Esophagus muscularis mucosa (tissue), 4 donors: ENCODE data around the gene CCDC112.

ENCODE experiments used
- CTCF ChIP-seq, 3 experiments: fragments of 200-600 bp in 2 of 3; fragments of 450-650 bp in 1 of 3; sonication (generic) in 2 of 3; IDR thresholded peaks; one replicate each; pipeline ENCODE4 v1.5.1; 2017 to 2019; ENCODE audit warnings: antibody characterized with exemption in 3 of 3, mild to moderate bottlenecking in 2 of 3, moderate library complexity in 1 of 3
- EP300 ChIP-seq: sonication (generic); formaldehyde crosslinking; IDR thresholded peaks from one replicate; pipeline ENCODE4 v1.6.1; 2017; ENCODE audit warnings: antibody characterized with exemption
- POLR2A ChIP-seq: fragments of 450-650 bp; IDR thresholded peaks from one replicate; pipeline ENCODE4 v1.6.1; 2017; ENCODE audit warnings: antibody characterized with exemption, moderate library complexity, mild to moderate bottlenecking, low read depth
- POLR2AphosphoS5 ChIP-seq, 2 donors: sonication (generic); formaldehyde crosslinking; IDR thresholded peaks; one replicate each; pipeline ENCODE4 v1.6.1; 2017; ENCODE audit warnings: antibody characterized with exemption in 2 of 2

DNA sequence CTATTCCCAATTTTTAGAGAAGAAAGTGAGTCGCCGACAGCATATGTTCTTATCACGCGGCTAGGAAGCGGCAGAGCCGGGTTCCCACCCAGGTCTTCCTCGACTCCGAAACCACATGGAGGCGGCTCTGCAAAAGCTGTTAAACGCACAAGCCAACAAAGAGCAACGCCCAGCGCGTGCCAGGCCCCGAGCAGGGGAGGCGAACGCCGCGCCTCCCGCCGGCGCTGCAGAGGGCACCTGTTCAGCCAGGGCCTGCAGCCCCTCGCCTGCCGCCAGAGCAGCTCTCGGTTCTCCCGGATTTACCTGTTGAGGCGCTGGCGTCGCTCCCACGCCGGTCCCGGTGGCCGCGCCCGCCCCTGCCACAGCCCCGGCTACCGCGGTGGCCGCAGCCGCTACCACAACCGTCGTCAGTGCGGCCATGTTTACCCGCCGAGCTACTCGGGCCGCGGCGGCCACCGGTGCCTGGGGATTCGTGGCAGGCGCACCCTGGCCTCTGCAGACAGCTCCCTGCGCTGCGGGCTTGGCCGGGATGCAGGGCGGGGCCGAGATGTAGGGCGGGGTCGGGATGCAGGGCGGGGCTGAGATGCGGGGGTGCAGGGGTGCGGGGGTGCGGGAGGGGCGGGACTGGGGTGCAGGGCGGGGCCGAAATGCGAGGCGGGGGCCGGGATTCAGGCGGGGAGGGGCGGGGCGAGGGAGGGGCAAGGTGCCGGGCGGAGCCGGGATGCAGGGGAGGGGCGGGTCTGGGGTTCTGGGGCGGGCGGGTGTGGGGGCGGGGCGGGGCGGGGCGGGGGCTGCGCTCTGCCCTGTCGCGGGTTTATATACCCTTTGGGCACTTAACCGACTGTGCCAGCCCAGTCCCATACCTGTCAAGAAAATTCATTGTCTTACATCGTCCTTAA, at the start of gene CCDC112:
- TF ChIP-seq CTCF (IDR thresholded peaks at IDR 0.05) (no peak), EP300 (no peak), POLR2A (no peak), POLR2AphosphoS5 (IDR thresholded peaks at IDR 0.05) (peak; percentile 49 to 75)
